ENCODE data around the gene ZCCHC9. TPM values are rescaled to one million over a fixed set of nuclear protein-coding genes. Genes with fewer than 3 reads are reported as not detected.

The ZCCHC9 gene
- total RNA-seq, 1 experiment from 2014 or later, result 32.2 TPM

GRCh38 chr5:81290146-81290545, 11.2 kb upstream of the ZCCHC9 start:
- Histone ChIP-seq H3K27ac (ENCODE audit: insufficient read length, low read depth, low read length) (no peak overlapping the region), H3K14ac (ENCODE audit: insufficient read depth, low read length) (no peak overlapping the region), H3K9ac (ENCODE audit: extremely low read depth, insufficient read length, low read length) (no peak overlapping the region), H3K79me2 (ENCODE audit: insufficient read depth, low read length) (peaks cover 21% of the 10 kb centered on the region; the same call in 1 of the 2 replicates), H3K4me1 (ENCODE audit: insufficient read depth, low read length) (no peaks in the 10 kb centered on the region; the same call in 1 of the 2 replicates), H3K23ac (ENCODE audit: insufficient read length, low read depth, low read length) (no peak overlapping the region), H4K91ac (ENCODE audit: insufficient read length, low read depth, low read length) (no peak overlapping the region), H3K18ac (ENCODE audit: insufficient read length, low read depth, low read length) (no peak overlapping the region), H3K9me3 (ENCODE audit: control insufficient read depth, low read depth, low read length) (peaks cover 10% of the 10 kb centered on the region), H2BK20ac (ENCODE audit: low read depth, low read length, poor library complexity, severe bottlenecking) (no peak overlapping the region), H4K20me1 (ENCODE audit: control insufficient read depth, insufficient read depth, insufficient read length) (no peaks in the 10 kb centered on the region), H3K79me1 (ENCODE audit: insufficient read depth, low read depth, low read length, poor library complexity, severe bottlenecking) (peaks cover 7% of the 10 kb centered on the region), H2BK12ac (ENCODE audit: insufficient read length, low read depth, low read length) (no peak overlapping the region), H3K56ac (ENCODE audit: insufficient read length, low read depth, low read length) (no peak overlapping the region), H3K23me2 (ENCODE audit: insufficient read length, low read depth, low read length, poor library complexity, severe bottlenecking) (no peaks in the 10 kb centered on the region), H4K5ac (ENCODE audit: insufficient read length, low read depth, low read length) (no peak overlapping the region), H3T11ph (ENCODE audit: low read length) (no peak overlapping the region), H3K27me3 (ENCODE audit: insufficient read depth, low read length) (no peaks in the 10 kb centered on the region), H2BK120ac (ENCODE audit: low read depth, low read length, poor library complexity, severe bottlenecking) (no peak overlapping the region), H2AK5ac (ENCODE audit: insufficient read length, low read length) (no peak overlapping the region), H3K4ac (ENCODE audit: low read depth, low read length) (no peak overlapping the region), H4K8ac (replicated peaks; ENCODE audit: insufficient read length, low read depth, low read length) (no peak overlapping the region), H2BK15ac (ENCODE audit: low read depth, low read length) (no peak overlapping the region), H2BK5ac (ENCODE audit: insufficient read length, low read length) (no peak overlapping the region), H3K4me2 (ENCODE audit: insufficient read depth, insufficient read length, low read length) (no peak overlapping the region), H2AFZ (ENCODE audit: low read length) (no peak overlapping the region)
- Mint-ChIP-seq H3K27me3 (ENCODE audit: low read depth) (no peaks in the 10 kb centered on the region; the same call in 1 of the 2 replicates), H3K36me3 (ENCODE audit: insufficient read depth in 1 of 3, low read depth in 3 of 3) (peaks cover 27 to 43% (median 42%) of the 10 kb centered on the region in 3 experiments), H3K27ac (no peak overlapping the region), H3K9me3 (peaks cover 24 to 29% of the 10 kb centered on the region in 2 experiments), H3K4me1 (no peaks in the 10 kb centered on the region), H3K4me3 (no peak overlapping the region)
- TF ChIP-seq CTCF (conservative IDR thresholded peaks at IDR 0.05), result no peak
- no peak for DNase-seq
- WGBS (ENCODE audit: extremely low coverage, insufficient read length, low lambda C conversion rate), result no CpG with 5 or more reads among the region's 1 CpG

All from H9 (cell line).